Lung (tissue), 12 donors: ENCODE data around the gene RHOC. TPM values are rescaled to one million over a fixed set of nuclear protein-coding genes. Genes with fewer than 3 reads are reported as not detected.

Experiments
- ATAC-seq: fragments of 200-7000 bp; cut with Tn5 transposase; one replicate; pipeline ENCODE4 v1.9.1; 2020; ENCODE audit warnings: moderate number of reproducible peaks; ENCODE audit not compliant: insufficient read depth, low FRiP score
- DNase-seq, 3 donors: peaks; one replicate each; pipeline ENCODE4 v3.0.0-alpha.2; 2013 to 2017
- H3K27ac ChIP-seq, 2 donors: one replicate each; pipeline ENCODE4 v1.5.1; 2013; ENCODE audit warnings: mild to moderate bottlenecking in 2 of 2, moderate library complexity in 2 of 2, control low read depth in 1 of 2, inconsistent platforms in 1 of 2, low read depth in 1 of 2, low read length in 1 of 2
- H3K27me3 ChIP-seq, 3 donors: one replicate each; pipeline ENCODE4 v1.5.1; 2013; ENCODE audit warnings: low read length in 2 of 3; ENCODE audit not compliant: control insufficient read depth in 3 of 3, insufficient read depth in 3 of 3
- H3K36me3 ChIP-seq, 4 donors: one replicate each; pipeline ENCODE4 v1.5.1; 2013; ENCODE audit warnings: low read length in 4 of 4, mild to moderate bottlenecking in 1 of 4, moderate library complexity in 1 of 4; ENCODE audit not compliant: control insufficient read depth in 4 of 4, insufficient read depth in 4 of 4
- H3K4me1 ChIP-seq, 5 donors: one replicate each; pipeline ENCODE4 v1.5.1; 2013; ENCODE audit warnings: low read length in 5 of 5, mild to moderate bottlenecking in 2 of 5, moderate library complexity in 1 of 5; ENCODE audit not compliant: control insufficient read depth in 5 of 5, insufficient read depth in 5 of 5
- H3K4me3 ChIP-seq: one replicate; pipeline ENCODE4 v1.5.1; 2013; ENCODE audit warnings: mild to moderate bottlenecking, control low read depth, moderate library complexity
- H3K9ac ChIP-seq, 2 donors: one replicate each; pipeline ENCODE4 v1.5.1; 2013; ENCODE audit warnings: low read length in 2 of 2, control low read depth in 1 of 2; ENCODE audit not compliant: insufficient read depth in 1 of 2
- H3K9me3 ChIP-seq, 4 donors: one replicate each; pipeline ENCODE4 v1.5.1; 2013; ENCODE audit warnings: low read length in 3 of 4, mild to moderate bottlenecking in 1 of 4, moderate library complexity in 1 of 4; ENCODE audit not compliant: control insufficient read depth in 4 of 4, insufficient read depth in 3 of 4
- CTCF ChIP-seq: IDR thresholded peaks from 2 replicates; pipeline ENCODE4 v1.5.1; 2012; ENCODE audit warnings: mild to moderate bottlenecking; ENCODE audit errors: control extremely low read depth, extremely low read depth
- WGBS, 2 donors: extraction: QIAGEN DNeasy Blood & Tissue Kit; methylation state at CpG; one replicate each; pipeline ENCODE4 v1.1.7; 2013; 5-methylcytosine and 5-hydroxymethylcytosine counted together
- polyA plus RNA-seq, 2 donors: library from polyadenylated mRNA; stranded (reverse); fragments of 200-250 nt; gene quantifications; one replicate each; pipeline ENCODE4 v1.2.1, GENCODE V29; 2013
- total RNA-seq, 2 donors: library from RNA; depleted of rRNA in 1 of 2; stranded (reverse); fragments of >200 nt in 1 of 2; gene quantifications; one replicate each; pipeline ENCODE4 v1.2.1, GENCODE V29; 2014 to 2021
- donor health status: control.
- donor health status: control.
- donor health status: Bipolar disorder and iron deficiency.
- donor health status: healthy.
- donor health status: DM: yes; HTN: yes; CAD: no.

RHOC gene
- total and polyA plus RNA-seq, 4 donors, result 125 to 243 (median 190) TPM

- DNase-seq (no peak), ATAC-seq (no peak)
- 88 to 94% methylated on average over 13 of the region's 13 CpGs for WGBS, 2 donors
- H3K27me3 ChIP-seq, result no peaks in the 10 kb centered on the region
- TF ChIP-seq CTCF, result no peak
- peaks cover 0 to 4% (median 0%) of the 10 kb centered on the region in 5 donors for H3K4me1 ChIP-seq
- H3K9ac ChIP-seq, result no peak overlapping the region
- no peaks in the 10 kb centered on the region for H3K9me3 ChIP-seq
- H3K27ac ChIP-seq, result no peak overlapping the region
- no peak overlapping the region for H3K4me3 ChIP-seq
- H3K36me3 ChIP-seq, result peaks cover 0 to 22% (median 20%) of the 10 kb centered on the region in 4 donors
Measured at GRCh38 chr1:112687785-112688496, 19.0 kb downstream of the RHOC start.

- DNase-seq (no peak), ATAC-seq (no peak)
- Histone ChIP-seq H3K9ac (no peak overlapping the region), H3K36me3 (peaks cover 0 to 16% (median 15%) of the 10 kb centered on the region in 4 donors), H3K27me3 (no peaks in the 10 kb centered on the region), H3K27ac (no peak overlapping the region), H3K9me3 (no peaks in the 10 kb centered on the region), H3K4me1 (peaks cover 0 to 4% (median 0%) of the 10 kb centered on the region in 5 donors), H3K4me3 (no peak overlapping the region)
- 85 to 89% methylated on average over 4 of the region's 4 CpGs for WGBS, 2 donors
- TF ChIP-seq CTCF, result no peak
Measured at GRCh38 chr1:112687361-112687760, 19.6 kb downstream of the RHOC start.

GRCh38 chr1:112686835-112687234 lies 20.1 kb downstream of the RHOC start:
- H3K4me3 ChIP-seq, result no peak overlapping the region
- no peak for DNase-seq
- whole genome bisulfite sequencing, 2 donors, result 90 to 91% methylated on average over 4 of the region's 4 CpGs

More at GRCh38 chr1:112686835-112687234, 20.1 kb downstream of the RHOC start:
- H3K9me3 ChIP-seq, result no peaks in the 10 kb centered on the region
- H3K27me3 ChIP-seq, result no peaks in the 10 kb centered on the region
- peaks cover 0 to 14% (median 11%) of the 10 kb centered on the region in 4 donors for H3K36me3 ChIP-seq
- H3K9ac ChIP-seq, result no peak overlapping the region
- peaks cover 0 to 4% (median 0%) of the 10 kb centered on the region in 5 donors for H3K4me1 ChIP-seq
- ATAC-seq, result no peak
- TF ChIP-seq CTCF, result no peak
- no peak overlapping the region for H3K27ac ChIP-seq
